ENCODE results near the gene TBC1D22A.

- TF ChIP-seq POLR2A (IDR thresholded peaks at IDR 0.05) (no peak), CTCF (IDR thresholded peaks at IDR 0.05) (no peak)
These were observed 442.6 kb downstream of the TBC1D22A start for GRCh38 chr22:47205081-47205491.

Measured in Peyer's patch (tissue), 4 donors.